Measurements from ENCODE around the gene MYO1D.
"Not testable (repeated sequence)": the region's sequence is repeated elsewhere in the genome, so short reads cannot be mapped to it uniquely, and the experiment has no call there.

The MYO1D gene

DNA sequence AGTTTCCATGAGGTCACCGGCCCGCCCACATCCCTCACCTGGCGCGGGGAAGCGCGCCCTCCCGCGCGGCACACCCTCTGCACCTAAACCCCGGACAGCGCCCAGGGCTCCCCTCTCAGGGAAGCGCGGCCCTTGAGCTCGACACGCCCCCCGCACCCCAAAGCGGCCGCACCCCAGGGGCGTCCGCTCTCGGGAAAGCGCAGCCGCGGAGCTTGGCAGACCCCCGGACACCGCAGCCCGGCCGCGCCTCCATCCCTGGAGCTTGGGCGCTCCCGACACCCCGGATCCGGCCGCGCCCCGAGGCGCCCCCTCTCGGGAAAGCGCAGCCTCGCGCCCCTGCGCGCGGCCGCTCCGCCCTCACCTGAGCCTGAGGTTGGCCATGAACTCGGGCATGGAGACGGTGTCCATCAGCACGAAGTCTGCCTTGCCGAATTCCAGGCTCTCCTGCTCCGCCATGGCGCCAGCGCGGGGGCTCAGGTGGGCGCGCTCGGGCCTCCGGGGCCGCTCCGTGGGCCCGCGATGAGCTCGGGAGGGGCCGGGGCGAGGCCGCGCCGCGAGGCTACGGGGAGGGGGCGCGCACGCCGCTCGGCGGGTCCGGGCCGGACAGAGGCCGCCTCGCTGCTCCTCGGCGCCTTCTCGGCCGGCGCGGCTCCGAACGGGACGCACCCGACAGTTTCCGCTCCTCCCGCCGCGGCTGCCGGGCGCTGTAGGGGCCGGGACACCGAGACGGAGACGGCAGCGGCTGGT, at the start of gene MYO1D:
TSS of gene MYO1D (minus strand) at position 708 of the 747 bp plus-strand sequence. CDS start at position 456, 252 bp downstream.
- no peak for DNase-seq (ENCODE audit: low spot score)

DNA sequence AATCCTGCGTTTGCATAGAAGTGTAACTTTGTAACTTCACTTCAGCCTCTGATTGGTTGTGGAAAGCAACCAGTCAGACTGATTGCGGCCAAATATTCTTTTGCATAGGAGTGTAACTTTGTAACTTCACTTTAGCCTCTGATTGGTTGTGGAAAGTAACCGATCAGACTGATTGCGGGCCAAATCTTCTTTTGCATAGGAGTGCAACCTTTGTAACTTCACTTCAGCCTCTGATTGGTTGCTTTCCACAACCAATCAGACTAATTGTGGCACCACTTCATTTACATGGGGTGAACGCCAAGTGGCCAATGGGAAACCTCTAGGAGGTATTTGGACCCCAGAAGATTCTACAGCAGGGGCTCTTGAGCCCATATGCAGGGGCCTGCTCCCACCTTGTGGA, 49.3 kb upstream of the MYO1D start:
- peak; percentile 32 for DNase-seq (ENCODE audit: low spot score)

GRCh38 chr17:32923905-32924304, 47.0 kb upstream of the MYO1D start:
- not testable (repeated sequence) for DNase-seq (ENCODE audit: low spot score)

GRCh38 chr17:32921017-32921416, 44.1 kb upstream of the MYO1D start:
- DNase-seq (ENCODE audit: low spot score), result no peak

GRCh38 chr17:32920293-32920692, 43.4 kb upstream of the MYO1D start:
- peak; percentile 30 for DNase-seq (ENCODE audit: low spot score)

DNA sequence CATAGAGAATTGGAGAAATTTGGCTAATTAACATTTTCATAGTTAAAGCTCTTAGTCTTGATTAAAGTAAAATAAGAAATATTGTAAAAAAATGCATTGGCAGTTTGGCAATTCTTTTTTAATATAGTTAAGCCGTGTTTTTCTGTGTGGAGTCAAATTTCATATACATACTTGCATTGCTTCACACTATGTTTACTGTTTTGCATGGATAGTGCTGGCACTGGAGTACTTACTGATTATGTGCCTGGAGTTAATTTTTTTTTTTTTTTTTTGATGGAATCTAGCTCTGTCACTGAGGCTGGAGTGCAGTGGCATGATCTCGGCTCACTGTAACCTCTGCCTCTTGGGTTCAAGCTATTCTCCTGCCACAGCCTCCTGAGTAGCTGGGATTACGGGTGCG, 43.0 kb upstream of the MYO1D start:
- not testable (repeated sequence) for DNase-seq (ENCODE audit: low spot score)

- DNase-seq (ENCODE audit: low spot score), result peak; percentile 47
These were observed 40.9 kb upstream of the MYO1D start for GRCh38 chr17:32917842-32918241.

DNA sequence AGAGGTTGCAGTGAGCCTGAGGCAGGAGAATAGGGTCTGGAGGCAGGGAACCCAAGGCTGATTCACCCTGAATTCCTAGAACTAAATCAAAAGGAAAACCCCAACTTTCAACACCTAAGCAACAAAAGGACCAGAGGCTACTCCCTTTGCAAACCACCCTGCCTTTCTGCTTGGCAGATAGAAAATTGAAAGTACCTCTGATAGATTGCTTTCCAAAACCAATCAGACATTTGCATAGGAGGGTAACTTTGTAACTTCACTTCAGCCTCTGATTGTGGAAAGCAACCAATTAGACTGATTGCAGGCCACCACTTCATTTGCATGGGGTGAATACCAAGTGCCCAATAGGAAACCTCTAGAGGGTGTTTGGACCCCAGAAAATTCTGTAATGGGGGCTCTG, 40.2 kb upstream of the MYO1D start:
- DNase-seq (ENCODE audit: low spot score), result no peak

DNA sequence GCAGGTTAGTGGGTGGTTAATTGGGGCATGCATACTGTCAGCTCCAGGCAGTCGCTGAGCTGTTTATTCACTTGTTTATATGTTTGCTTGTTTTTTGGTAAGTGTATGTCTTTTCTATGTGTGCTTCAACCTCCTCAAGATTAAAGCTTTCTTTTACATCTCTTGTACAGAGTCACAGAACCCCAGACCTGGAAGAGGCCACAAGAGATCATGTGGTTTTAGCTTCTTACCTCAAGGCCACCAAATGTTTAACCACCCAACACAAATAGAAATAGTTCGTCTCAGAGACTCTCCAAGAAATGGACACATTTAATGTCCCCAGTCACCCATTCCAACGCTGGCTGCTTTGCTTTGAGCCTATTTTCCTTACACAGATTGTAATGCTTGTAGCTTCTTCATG, 39.2 kb upstream of the MYO1D start:
- peak; percentile 19 for DNase-seq (ENCODE audit: low spot score)

- no peak for DNase-seq (ENCODE audit: low spot score)
These were observed 38.3 kb upstream of the MYO1D start for GRCh38 chr17:32915245-32915644.

- no peak for DNase-seq (ENCODE audit: low spot score)
These were observed 37.3 kb upstream of the MYO1D start for GRCh38 chr17:32914181-32914580.

GRCh38 chr17:32913593-32913992, 36.7 kb upstream of the MYO1D start:
- peak; percentile 38 for DNase-seq (ENCODE audit: low spot score)

DNA sequence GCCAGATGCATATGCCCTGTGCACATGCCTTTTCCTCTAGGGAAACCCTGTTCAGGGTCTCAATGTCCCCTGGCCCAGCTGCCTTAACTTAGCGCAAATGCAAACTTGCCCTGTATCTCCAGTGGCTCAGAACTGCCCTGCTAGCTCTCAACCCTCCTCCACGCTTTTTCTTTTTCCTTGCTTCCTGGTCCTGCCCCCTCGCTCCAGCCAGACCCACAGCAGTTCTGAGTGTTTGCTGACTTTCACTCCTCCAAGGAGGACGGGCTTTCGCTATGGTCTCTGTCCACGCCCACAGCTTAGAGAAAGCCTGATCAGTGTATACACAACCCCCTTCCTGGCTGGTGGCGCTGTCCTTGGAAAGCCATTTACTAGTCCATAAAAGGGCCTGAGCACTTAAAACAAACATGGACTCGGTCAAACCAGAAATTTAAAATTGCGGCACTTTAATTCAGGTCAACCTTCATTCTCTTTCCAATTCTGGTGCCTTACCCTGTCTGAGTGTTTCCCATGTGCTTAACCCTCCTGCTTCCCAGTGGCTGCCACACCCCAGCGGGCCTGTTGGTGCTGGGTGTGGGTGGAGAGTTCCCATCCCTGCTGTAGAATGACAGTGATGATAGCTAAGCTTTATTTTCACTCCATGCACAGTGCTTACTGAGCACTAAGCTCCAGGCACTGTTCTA, 35.4 kb upstream of the MYO1D start:
- peak; percentile 71 for DNase-seq (ENCODE audit: low spot score)

- no peak for DNase-seq (ENCODE audit: low spot score)
These were observed 33.8 kb upstream of the MYO1D start for GRCh38 chr17:32910769-32911168.

DNA sequence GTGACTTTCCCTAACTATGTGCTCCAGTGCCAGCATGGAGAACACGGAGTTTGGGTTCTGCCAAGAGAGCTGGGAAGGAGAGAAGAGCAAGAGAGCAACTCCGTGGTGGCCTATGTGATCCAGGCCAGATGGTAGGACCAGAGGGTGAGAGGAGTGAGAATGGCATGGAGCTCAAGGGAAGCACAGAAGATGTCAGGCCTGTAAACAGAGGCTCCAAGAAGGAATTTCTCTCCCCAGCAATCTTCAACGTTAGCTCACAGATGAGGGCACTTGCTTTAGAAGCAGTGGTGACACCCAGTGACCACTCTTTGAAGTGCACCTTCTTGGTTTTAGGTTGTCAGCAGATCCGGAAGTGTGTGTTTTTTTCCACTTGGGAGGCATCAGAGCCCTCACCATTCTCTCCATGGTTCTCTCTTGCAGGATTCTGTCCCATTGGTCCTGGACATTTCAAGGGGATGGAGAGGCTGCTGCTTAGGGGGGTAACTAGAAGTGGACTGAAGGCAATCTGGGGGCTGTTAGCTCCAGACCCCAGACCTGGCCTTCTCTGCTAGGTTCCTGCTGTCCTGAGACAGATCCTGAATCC, 33.0 kb upstream of the MYO1D start:
- peak; percentile 79 for DNase-seq (ENCODE audit: low spot score)

- DNase-seq (ENCODE audit: low spot score), result no peak
These were observed 30.7 kb upstream of the MYO1D start for GRCh38 chr17:32907583-32907982.

DNA sequence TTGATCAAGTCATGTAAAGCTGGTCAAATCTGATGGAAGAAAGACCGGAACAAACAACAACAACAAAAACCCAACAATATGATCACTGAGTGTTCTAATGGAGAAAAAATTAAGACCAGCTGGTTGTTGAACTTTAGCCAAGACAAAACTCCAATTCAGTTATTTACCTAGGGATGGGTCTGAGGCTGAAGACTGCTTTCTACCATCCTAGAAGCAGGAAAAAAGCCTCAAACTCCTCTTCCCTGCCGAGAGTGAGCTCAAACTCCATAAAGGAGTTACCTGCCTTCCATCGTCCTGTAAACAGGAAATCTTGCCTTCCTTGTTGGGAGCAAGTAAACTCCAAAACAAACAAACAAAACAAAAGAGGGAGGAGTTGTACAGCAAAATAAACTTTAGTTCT, 28.0 kb upstream of the MYO1D start:
- DNase-seq (ENCODE audit: low spot score), result no peak

DNA sequence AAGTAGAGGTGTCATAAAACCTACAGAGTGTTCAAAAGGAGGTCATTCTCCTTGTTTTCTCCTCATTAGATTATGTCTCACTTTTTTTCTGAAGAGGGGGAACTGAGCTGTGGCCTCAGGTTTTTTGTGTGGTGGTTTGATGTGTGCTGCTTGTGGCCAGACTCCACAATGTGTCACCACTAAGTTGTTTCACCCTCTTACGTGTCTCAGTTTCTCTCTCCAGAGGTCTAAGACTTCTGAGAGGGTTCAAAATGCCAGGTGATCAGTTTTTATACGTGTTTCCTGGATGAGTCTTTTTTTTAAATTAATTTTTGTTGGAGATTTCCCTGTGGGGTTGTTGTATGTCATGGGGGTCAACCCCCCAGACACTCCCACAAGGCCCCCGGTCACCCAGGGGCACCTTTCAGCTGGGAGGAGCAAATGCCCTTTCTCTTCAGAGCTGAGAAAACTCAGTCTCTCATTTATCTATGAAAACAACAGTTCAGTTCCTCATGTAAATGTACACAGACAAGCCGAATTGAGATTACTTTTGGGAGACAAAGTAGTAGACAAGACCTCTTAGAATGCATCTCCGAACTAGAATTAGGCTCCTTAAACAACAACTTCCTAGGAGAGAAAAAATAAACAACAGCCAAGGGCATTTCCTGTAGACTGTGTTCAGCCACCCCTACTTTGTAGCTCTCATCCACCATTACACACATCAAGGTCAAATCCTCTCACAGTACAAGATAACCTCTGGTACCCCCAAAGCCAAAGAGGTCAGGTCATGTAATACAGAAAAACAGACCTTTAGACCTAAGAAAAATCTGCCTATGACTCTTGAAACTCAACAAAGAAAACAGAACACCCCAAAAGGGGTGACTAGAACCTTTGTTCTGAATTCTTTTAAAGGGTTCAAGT, 27.1 kb upstream of the MYO1D start:
- peak; percentile 20 for DNase-seq (ENCODE audit: low spot score)

DNA sequence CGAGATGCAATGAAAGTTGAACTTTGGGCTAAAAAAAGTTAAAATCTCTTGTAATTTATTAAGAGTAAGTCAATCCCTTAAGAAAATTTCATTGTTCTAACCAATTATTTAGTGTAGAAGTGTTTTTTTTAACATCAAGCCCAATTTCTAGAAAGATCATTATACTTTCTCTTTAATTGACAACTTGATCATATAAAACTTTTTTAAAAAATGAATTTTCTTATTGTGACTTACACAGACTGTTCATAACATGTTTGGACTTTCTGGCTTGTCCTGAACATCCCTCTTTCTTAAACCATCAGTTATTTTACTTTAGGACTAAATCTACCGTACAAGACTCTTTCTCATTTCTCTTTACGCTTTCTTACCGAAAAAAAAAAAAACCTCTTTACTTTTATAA, 24.8 kb upstream of the MYO1D start:
- no peak for DNase-seq (ENCODE audit: low spot score)

DNA sequence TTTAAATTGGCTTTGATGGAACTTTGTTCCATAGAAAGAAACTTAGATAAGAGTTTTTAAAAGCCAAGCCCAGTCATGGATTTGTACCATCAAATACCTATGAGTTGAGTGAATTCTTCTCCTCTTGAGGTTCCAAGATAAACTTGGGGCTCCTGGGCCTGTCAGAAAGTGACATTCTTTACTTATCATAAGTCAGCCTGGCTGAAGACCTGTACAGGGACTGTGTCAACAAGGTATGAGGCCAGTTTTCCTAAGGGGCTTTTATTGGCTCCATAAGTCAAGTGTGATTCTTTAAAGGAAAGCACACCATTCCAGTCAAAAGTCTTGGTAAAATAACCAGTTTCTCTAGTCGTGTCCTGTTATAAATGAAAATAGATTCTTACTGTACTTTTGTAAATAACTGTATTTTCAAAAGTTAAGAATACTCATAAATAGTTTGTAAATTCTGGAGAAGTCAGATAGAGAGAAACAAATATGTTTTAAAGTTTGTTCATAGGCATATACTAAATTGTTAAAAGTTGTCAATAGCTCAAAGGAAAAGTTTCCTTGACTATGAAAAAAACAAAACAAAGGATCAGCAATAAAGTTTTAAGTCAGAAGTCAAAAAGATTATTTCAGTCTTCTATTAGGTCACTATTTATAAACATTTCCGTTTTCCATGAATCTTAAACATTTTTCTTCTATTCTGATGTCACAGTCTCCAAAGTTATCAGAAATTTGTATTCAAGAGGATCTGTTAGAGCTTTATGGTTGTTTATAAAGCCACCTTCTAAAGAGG, 22.5 kb upstream of the MYO1D start:
- no peak for DNase-seq (ENCODE audit: low spot score)

DNA sequence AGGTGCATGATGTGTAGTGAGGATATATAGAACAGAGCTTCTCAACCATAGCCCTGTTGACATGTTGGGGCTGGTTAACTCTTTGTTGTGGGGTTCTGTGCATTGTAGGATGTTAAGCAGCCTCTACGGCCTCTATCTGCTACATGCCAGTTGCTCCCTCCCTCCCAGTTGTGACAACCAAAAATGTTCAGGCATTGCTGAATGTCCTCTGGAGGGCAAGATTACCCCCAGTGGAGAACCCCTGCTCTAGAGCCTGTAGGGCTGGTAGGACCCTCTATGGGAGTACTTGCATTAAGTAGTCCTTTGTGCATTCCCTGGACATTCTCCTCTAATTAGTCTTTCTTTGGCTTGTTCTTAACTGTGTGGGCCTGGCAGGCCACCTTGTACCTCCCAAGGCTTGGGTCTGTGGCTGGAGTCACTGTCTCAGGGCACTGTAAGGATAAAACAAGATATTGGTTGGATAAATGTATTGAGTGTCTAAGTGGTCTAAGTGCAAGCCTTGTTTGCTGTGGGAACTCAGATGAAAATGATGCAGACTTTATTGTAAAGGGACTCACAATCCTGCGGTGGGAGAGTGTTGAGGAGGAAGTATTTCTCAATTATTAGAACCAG, 19.8 kb upstream of the MYO1D start:
- peak; percentile 19 for DNase-seq (ENCODE audit: low spot score)
